HG03060 (cell line): ENCODE measurements around the gene FRAS1.
"Not testable (repeated sequence)": the region's sequence is repeated elsewhere in the genome, so short reads cannot be mapped to it uniquely, and the experiment has no call there.

Experiments
- ATAC-seq: cut with Tn5 transposase; IDR thresholded peaks from one replicate; pipeline ENCODE4 v1.9.1; 2021; ENCODE audit warnings: low read depth, moderate number of reproducible peaks; ENCODE audit not compliant: unreplicated experiment

The FRAS1 gene

GRCh38 chr4:78058591-78059523 lies 1.7 kb downstream of the FRAS1 start:
- ATAC-seq: no peak

- ATAC-seq: no peak
Observed at GRCh38 chr4:78059524-78059889, 2.4 kb downstream of the FRAS1 start.

- no peak for ATAC-seq
Observed at GRCh38 chr4:78059938-78060337, 2.8 kb downstream of the FRAS1 start.

GRCh38 chr4:78061939-78062570 lies 4.9 kb downstream of the FRAS1 start:
- ATAC-seq: no peak

DNA sequence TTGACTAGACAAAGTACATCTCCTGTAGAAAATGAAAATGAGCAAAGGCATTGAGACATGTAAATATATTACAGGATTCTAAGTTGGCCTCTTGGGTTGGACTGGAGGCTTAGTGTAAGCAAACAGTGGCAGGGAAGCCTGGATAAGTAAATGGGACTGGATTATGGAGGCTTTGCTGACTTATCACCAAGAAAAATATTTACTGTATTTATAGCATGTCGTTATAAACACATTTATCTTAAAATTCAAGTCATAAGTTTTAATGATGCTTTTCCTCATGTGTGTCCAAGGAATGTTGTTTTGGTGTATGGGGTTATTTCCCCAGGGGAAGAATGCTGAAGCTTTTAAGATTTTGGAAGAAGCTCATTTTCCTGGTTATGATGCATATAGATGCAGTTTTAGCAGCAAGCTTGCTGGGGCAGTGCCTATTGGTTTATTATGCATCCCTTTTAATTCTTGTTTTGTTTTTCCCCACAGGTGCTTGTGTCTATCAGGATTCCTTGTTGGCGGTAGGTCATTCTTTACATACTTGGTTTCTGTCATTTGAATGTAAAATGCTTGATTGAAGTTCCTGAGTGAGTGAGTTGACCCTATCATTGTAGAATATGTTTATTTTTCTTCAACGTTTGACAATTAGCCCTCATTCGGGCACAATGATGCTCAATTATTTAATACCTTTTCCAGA lies 8.5 kb downstream of the FRAS1 start:
- no peak for ATAC-seq

DNA sequence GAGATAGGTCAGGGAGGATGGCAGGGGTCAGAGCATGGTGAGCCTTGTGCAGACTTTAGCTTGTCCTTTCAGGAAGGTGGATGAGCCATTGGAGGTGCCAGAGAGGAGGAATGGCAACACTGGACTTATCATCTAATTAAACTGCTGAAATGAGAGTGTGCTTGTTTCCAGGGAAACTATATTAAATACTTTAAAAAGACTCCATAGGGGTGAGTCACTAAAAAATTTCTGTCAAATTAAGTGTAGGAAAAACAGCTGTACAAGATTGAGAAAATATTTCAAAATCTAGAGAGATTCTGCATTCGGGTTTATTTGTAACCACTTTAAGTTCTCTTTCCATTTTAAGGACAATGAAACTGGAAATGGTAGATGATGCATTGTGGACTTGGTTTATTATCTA lies 11.4 kb downstream of the FRAS1 start:
- no peak for ATAC-seq

- ATAC-seq: no peak
Observed at GRCh38 chr4:78069319-78069718, 12.2 kb downstream of the FRAS1 start.

GRCh38 chr4:78069859-78070258 lies 12.7 kb downstream of the FRAS1 start:
- no peak for ATAC-seq

GRCh38 chr4:78070731-78071282 lies 13.7 kb downstream of the FRAS1 start:
- ATAC-seq: no peak

DNA sequence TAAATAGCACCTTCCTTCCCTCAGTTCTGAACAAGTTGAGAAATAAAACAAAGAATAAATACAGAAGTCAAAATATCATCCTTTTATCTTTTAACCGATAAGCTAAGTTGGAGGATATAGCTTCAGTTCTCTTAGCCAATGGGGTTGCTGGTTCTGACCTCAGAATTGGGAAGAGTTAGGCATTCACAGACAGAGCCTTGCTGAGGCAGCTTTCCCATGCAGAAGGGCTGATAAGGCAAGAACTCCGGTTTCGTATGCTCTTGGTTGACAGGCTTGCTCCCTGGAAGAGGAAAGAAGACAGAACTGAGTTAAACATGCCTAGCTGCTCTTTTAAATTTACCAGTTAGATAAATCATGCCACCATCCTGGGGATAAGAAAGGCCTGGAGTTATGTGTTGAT lies 17.6 kb downstream of the FRAS1 start:
- no peak for ATAC-seq

GRCh38 chr4:78075986-78076385 lies 18.9 kb downstream of the FRAS1 start:
- ATAC-seq: no peak

DNA sequence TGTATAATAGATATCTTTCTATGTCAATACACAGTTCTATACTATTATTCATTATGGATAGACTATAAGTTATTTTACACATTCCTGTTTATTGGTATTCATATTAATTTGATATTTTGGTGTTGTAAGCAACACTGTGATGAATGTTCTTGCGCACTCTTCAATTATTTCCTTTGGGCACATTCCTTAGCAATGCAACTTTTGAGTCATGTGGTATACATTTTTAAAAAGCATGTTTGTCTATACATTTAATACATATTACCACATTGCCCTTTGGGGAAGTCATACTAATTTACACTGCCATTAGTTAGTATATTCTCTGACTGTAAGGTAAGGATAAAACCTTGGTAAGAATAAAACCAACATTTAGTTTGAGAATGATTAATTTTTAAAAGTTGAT lies 21.0 kb downstream of the FRAS1 start:
- no peak for ATAC-seq

DNA sequence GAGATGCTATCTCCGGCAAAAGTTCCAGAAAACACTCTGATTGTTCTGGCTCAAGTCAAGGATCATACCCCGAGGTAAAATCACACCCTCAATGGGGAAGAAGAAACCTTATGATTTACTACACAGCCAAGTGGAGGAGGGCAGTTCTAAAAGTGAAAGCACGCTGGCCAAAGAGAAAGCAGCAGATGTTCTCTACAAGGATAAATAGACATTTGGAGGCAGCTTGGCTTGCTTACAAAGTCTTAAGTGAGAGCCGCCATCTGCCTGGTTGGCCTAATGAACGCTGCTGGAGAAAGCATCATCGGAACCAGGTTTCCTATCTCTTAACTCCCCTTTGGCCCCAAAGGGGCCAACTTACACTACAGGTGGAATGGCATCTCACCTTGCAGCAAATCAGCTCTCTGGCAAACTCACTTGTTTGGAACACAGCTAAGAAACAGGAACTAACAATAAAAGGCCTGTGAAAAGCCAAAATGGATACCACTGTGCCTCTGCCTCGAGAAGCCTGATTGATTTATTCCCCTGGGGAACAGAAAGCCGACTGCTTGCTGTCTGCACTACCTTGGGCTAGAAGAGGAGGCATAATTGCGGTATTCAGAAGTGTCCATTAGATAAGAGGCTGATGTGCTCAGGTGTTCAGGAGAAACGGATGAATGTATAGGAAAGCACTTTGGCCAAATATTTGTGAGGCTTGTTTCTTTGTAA lies 22.8 kb downstream of the FRAS1 start:
- ATAC-seq: no peak

GRCh38 chr4:78081541-78081940 lies 24.4 kb downstream of the FRAS1 start:
- no peak for ATAC-seq

DNA sequence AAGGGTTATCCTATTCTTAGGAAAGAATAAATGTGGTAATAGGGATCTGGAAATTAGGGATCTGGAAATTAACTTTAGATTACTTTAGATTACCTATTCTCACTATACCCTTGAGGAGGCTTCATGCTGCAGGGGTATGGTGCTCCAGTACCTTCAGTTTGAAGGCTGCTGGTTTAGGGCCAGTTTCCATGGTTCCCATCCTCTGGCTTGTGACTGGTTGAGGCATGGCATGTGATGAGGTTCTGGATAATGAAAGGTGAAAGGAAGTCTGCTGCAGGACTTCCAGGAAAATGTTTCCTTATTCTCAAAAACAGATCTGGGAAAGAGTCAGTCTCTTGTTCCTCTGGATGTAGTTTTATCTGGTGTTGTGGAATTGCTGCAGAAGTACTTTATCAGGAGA lies 25.9 kb downstream of the FRAS1 start:
- ATAC-seq: no peak

GRCh38 chr4:78091534-78091933 lies 34.4 kb downstream of the FRAS1 start:
- ATAC-seq: no peak

DNA sequence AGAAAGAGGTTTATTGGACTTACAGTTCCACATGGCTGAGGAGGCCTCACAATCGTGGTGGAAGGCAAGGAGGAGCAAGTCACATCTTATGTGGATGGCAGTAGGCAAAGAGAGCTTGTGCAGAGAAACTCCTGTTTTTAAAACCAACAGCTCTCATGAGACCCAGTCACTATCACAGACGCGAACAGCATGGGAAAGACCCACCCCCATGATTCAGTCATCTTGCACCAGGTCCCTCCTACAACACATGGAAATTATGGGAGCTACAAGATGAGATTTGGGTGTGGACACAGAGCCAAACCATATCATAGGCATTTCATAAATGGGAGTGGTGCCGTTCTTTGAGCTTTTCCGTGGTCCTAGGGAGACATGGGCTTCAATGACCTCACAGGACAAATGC lies 35.2 kb downstream of the FRAS1 start:
- not testable (repeated sequence) for ATAC-seq

- no peak for ATAC-seq
Observed at GRCh38 chr4:78092850-78093249, 35.7 kb downstream of the FRAS1 start.

DNA sequence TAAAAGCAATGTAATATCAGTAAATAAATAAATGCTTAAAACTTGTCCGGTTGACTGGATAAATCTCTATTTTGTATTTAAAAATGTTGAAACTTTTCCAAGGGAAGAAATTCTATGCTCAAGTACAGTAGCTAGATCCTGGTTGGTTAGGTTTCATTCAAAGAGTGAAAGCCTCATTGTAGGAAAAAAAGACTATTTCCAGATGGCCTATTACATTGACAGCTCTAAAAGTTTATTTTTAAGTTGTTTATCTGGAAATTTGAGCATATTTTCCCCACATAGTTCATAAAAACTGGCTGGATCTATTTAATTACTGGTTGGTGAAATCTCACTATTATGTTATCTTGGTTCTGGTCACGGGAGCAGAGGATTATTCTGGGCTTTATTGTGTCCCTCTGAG lies 38.0 kb downstream of the FRAS1 start:
- ATAC-seq: no peak

GRCh38 chr4:78099058-78099457 lies 41.9 kb downstream of the FRAS1 start:
- no peak for ATAC-seq

- ATAC-seq: no peak
Observed at GRCh38 chr4:78100060-78100459, 42.9 kb downstream of the FRAS1 start.
